PC-3 (cell line): ENCODE data around the gene TAC4.

ENCODE experiments used
- CTCF ChIP-seq: fragments of 300-600 bp; sonication (generic); conservative IDR thresholded peaks from 2 replicates; pipeline ENCODE4 v1.5.1; 2017; ENCODE audit warnings: antibody characterized with exemption, low read depth, mild to moderate bottlenecking, low read length
- EZH2phosphoT487 ChIP-seq: fragments of 300-600 bp; sonication (generic); IDR thresholded peaks from 2 replicates; pipeline ENCODE4 v1.6.1; 2018; ENCODE audit warnings: mild to moderate bottlenecking, antibody characterized with exemption, low read length, borderline replicate concordance

- TF ChIP-seq CTCF (no peak), EZH2phosphoT487 (no peak)
Observed at GRCh38 chr17:49825645-49826044, 22.2 kb downstream of the TAC4 start.
